Glomerular visceral epithelial cell (primary cell): Measurements from ENCODE around the gene CIAO2A.

Experiments
- DNase-seq: peaks from one replicate; pipeline ENCODE4 v3.0.0-alpha.2; 2016; ENCODE audit errors: extremely low spot score

CIAO2A gene

DNA sequence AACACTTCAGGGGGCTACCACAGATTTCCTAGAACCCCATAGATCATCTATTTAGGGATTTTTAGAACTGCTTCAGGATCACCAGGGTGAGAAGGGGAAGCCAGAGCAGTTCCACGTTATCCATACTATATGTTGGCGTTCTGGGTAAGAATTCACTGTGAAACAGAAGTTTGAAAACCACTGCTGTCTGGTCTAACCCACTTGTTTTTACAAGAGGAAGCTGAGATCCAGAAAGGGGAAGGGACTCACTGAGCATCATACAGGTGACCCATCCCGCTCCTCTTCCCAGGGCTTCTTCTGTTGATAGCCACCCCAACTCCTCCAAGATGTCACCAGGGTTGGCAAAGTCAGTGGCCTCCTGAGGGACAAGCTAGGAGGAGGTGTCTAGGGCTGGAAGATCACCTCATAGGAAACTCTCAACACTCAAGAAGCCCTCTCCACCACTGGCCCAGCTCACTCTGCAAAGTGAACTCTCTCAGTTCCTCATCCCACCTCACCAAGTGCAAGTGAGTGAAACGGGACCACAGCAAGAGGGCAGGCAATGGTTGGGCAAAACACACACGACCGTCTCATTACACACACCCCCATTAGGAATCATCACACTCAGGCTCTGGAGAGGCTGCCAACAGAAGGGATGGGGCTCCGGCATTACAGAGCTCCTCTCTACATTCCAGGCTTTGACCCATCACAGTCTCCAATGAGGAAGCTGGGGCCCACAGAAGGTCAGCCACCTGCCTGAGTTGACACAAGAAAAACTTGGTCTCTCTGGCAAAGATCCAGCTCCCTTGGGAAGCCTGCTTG lies 49.1 kb downstream of the CIAO2A start:
- peak; percentile 12 for DNase-seq

DNA sequence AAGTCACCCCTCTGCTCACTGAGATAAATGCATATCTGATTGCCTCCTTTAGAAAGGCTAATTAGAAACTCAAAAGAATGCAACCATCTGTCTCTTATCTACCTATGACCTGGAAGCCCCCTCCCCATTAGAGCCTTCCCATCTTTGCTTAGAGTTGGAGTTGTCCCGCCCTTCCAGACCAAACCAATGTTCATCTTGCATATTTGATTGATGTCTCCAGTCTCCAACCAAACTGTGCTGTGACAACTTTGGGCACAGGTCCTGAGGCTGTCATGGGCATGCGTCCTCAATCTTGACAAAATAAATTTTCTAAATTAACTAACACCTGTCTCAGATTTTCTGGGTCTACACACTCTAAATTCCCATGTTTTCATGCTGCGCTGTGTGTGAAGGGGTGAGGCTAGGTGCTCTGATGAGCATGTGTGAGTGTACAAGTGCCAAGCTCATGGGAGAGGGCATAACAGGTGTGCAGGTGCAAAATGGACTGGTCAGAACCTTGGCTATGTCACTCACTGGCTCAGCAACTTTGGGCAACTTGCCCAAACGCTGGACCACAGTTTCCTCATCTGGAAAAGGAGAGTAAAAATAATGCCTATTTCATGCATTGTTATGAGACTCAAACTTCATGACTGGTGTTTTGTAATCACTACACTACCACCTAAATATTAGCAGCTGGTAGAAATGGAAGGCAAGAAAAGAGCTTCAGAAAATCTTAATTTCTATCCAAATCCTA lies 54.6 kb downstream of the CIAO2A start:
- no peak for DNase-seq

GRCh38 chr15:64037966-64038365 lies 55.7 kb downstream of the CIAO2A start:
- DNase-seq: no peak

DNA sequence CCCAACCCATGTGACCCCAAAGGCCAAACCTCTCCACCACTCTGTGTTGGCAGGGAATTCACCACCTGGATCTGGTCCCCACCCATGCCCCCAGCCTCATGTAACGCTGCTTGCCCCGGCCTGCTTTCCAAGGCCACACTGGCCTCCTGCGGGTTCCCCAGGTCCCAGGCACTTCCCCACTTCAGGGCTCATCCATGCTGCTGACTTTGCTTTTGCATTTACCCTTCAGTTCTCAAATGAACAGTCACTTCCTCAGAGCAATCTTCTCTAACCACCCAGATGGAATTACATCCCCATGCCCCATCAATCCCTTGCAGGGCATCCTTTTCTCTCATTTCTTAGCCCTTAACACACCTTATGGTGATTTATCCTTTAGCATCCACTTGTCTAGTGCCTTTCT lies 56.5 kb downstream of the CIAO2A start:
- DNase-seq: no peak

DNA sequence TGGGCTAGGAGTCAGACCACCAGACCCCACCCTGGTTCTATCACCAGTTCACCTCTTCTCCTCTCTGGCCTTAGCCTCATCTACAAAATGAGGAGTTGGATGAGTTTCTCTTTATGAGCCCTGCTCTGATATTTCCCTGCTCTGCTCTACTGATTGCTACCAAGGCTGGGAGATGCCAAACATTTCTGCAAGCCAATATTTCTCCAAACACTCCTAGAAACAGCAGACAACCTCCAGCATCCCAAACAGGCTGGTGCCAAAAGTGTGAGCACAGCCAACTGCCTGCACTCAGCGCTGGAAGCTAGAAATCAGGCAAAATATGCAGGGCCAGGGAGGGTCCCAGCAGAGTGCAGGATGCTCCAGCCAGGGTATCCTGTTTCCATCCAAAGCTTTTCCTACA lies 58.1 kb downstream of the CIAO2A start:
- DNase-seq: no peak

GRCh38 chr15:64034519-64034918 lies 59.1 kb downstream of the CIAO2A start:
- no peak for DNase-seq

- DNase-seq: no peak
Observed at GRCh38 chr15:64032329-64032728, 61.3 kb downstream of the CIAO2A start.

GRCh38 chr15:64030123-64030522 lies 63.5 kb downstream of the CIAO2A start:
- DNase-seq: no peak

DNA sequence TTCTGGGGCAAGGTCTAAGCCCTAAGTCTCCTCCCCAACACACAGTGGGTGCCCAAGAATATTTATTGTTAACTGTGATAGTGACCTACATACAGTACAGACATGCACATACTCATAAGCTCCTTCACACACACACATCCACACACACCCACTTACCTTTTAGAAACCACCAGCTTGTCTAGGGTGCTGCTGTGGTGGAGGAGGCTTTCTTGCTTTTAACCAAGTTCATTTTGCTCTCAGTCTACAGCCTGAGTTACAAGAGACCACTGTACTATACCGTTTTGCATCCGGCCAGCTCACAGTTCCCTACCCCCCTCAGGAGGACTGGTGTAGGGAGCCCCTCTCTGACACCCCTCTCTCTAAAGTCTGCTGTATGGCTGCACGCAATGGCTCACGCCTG lies 64.0 kb downstream of the CIAO2A start:
- DNase-seq: no peak

GRCh38 chr15:64029110-64029509 lies 64.5 kb downstream of the CIAO2A start:
- DNase-seq: no peak

GRCh38 chr15:64026591-64026990 lies 67.0 kb downstream of the CIAO2A start:
- no peak for DNase-seq

DNA sequence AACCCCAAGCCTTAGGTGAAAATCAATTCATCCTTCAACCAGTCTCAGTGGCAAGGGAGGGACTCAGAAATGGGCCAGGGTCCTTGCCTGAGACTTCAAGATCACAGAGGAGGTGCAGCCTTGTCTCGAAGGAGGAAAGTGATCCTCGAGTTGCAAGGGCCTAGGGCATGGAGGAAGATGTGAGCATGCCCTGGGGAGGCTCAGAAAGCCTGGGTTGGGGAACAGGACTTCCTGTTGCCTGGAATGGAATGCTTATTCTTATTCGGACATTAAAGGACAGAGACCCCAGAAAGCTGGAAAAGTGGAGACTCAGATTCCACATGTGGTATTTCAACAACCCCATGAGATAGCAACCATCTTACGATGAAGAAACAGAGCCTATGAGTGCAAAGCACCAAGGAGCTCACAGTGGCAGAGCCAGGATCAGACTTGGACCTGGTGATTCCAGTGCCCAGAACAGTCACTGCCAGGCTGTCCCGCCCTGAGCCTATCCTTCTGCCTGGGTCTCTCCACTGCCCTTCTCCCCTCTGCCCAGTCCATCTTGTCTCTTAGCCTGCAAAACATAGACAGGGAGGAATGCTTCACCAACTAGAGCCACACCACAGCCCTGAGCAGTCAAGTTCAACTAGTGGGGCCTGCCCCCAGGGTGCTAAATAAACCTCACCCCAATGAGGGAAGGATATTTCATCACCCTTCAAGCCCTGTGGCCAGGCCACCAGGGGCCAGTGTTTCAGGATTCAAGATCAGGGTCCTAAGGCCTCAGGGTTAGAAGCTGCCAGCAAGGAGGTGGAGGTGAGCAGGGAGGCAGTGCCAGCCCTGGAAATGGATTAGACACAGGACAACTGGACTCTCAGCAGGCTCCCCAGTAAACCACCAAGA lies 69.2 kb downstream of the CIAO2A start:
- DNase-seq: no peak

DNA sequence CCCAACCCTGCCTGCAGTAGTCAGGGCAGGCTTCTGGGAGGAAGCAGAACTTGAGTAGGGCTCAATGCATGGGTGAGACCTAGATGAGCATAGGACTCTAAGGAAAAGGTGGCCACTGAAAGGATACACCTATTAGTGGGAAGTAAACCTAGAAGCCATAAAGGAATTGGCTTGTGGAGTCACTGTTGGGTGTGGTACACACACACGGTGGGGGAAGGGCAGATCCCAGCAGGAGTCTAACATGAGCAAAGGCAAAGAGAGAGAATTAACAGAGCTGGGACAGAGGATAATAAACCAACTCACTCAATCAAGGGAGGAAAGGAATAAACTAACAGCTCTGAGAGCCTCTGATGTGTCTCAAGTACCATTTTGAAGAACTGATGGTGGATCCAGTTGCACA lies 70.4 kb downstream of the CIAO2A start:
- no peak for DNase-seq

GRCh38 chr15:64022571-64022970 lies 71.1 kb downstream of the CIAO2A start:
- no peak for DNase-seq
